GM12878 (cell line): Measurements from ENCODE around the gene SMPDL3A.

Experiments
- BHLHE40 ChIP-seq, 2 experiments: fragments of 450-650 bp in 1 of 2; IDR thresholded peaks; 2 replicates each; pipeline ENCODE4 v1.6.1; 2011 to 2017; ENCODE audit warnings: low read depth in 2 of 2, borderline replicate concordance in 1 of 2, improper control_type of control experiment in 1 of 2, low read length in 1 of 2, mild to moderate bottlenecking in 1 of 2
- CREM ChIP-seq: IDR thresholded peaks from 2 replicates; pipeline ENCODE4 v1.6.1; 2014; ENCODE audit warnings: antibody characterized with exemption, low read depth
- EP300 ChIP-seq, 2 experiments: fragments of 150-350 bp in 1 of 2; IDR thresholded peaks; 2 replicates each; pipeline ENCODE4 v1.6.1; 2011 to 2012; ENCODE audit warnings: low read depth in 2 of 2, low read length in 2 of 2, borderline replicate concordance in 1 of 2, improper control_type of control experiment in 1 of 2, inconsistent platforms in 1 of 2; ENCODE audit not compliant: control insufficient read depth in 1 of 2
- EZH2 ChIP-seq: IDR thresholded peaks from 2 replicates; pipeline ENCODE4 v1.6.1; 2012; ENCODE audit warnings: low read depth, mild to moderate bottlenecking, control low read depth, inconsistent platforms, low read length, borderline replicate concordance; ENCODE audit not compliant: control insufficient read depth
- JUNB ChIP-seq: IDR thresholded peaks from 2 replicates; pipeline ENCODE4 v1.6.1; 2016; ENCODE audit warnings: antibody characterized with exemption, mild to moderate bottlenecking
- MTA2 ChIP-seq: fragments of 450-650 bp; IDR thresholded peaks from 2 replicates; pipeline ENCODE4 v1.6.1; 2016; ENCODE audit warnings: low read depth, mild to moderate bottlenecking, moderate library complexity
- NR2C1 ChIP-seq: fragments of 450-650 bp; IDR thresholded peaks from 2 replicates; pipeline ENCODE4 v1.6.1; 2017; ENCODE audit warnings: antibody characterized with exemption, mild to moderate bottlenecking, moderate library complexity
- PKNOX1 ChIP-seq: fragments of 450-650 bp; IDR thresholded peaks from 2 replicates; pipeline ENCODE4 v1.6.1; 2016; ENCODE audit warnings: mild to moderate bottlenecking
- POU2F2 ChIP-seq: IDR thresholded peaks from 3 replicates; pipeline ENCODE4 v1.6.1; 2011; ENCODE audit warnings: low read depth, mild to moderate bottlenecking, low read length, borderline replicate concordance
- RAD21 ChIP-seq: IDR thresholded peaks from 2 replicates; pipeline ENCODE4 v1.6.1; 2011; ENCODE audit warnings: mild to moderate bottlenecking, low read depth, low read length, moderate library complexity; ENCODE audit not compliant: insufficient read depth
- RBBP5 ChIP-seq: fragments of 200-600 bp; sonication (generic); conservative IDR thresholded peaks from 2 replicates; pipeline ENCODE4 v1.6.1; 2016
- ZBTB33 ChIP-seq: fragments of 450-650 bp; IDR thresholded peaks from 2 replicates; pipeline ENCODE4 v1.6.1; 2017; ENCODE audit warnings: mild to moderate bottlenecking
- TF ChIP-seq, protein P1 (sequence below), 3 experiments: IDR thresholded peaks in 2 of 3; conservative IDR thresholded peaks in 1 of 3; 2 replicates each; pipeline ENCODE4 v1.5.1; 2011; ENCODE audit warnings: low read depth in 3 of 3, low read length in 3 of 3, mild to moderate bottlenecking in 3 of 3, control low read depth in 2 of 3, moderate library complexity in 2 of 3, inconsistent platforms in 1 of 3, mixed read lengths in 1 of 3; ENCODE audit not compliant: control insufficient read depth in 2 of 3, insufficient read depth in 1 of 3; ENCODE audit errors: extremely low read depth in 1 of 3

DNA sequence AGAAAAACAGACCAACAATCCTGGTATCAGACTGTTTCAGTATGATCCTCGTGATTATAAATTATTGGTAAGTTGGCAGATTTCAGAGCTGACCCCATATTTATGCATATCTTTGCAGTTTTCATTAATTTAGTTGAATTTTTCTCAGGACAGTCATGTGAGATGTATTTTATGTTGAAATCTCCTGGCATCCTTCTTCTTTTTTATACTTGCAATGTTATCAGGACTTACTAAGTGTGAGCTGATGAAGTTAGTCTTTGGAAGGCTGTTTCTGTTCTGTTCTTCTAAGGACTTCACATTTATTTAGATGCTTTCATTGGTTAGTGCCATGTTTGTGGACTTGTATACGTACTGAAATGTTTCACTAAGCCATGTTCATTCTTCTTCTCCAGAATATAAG is 17.2 kb downstream of the SMPDL3A start:
- TF ChIP-seq RBBP5 (no peak), RAD21 (no peak), BHLHE40 (IDR thresholded peaks at IDR 0.05; ENCODE audit: borderline replicate concordance in 1 of 2, low read depth in 2 of 2, low read length in 1 of 2) (no peak), EZH2 (no peak), CREM (no peak), POU2F2 (no peak), NR2C1 (no peak), PKNOX1 (no peak), MTA2 (no peak), EP300 (IDR thresholded peaks at IDR 0.05; ENCODE audit: borderline replicate concordance in 1 of 2, control insufficient read depth in 1 of 2, low read depth in 2 of 2, low read length in 2 of 2) (no peak), ZBTB33 (no peak), JUNB (no peak)
- TF ChIP-seq, protein P1, sequence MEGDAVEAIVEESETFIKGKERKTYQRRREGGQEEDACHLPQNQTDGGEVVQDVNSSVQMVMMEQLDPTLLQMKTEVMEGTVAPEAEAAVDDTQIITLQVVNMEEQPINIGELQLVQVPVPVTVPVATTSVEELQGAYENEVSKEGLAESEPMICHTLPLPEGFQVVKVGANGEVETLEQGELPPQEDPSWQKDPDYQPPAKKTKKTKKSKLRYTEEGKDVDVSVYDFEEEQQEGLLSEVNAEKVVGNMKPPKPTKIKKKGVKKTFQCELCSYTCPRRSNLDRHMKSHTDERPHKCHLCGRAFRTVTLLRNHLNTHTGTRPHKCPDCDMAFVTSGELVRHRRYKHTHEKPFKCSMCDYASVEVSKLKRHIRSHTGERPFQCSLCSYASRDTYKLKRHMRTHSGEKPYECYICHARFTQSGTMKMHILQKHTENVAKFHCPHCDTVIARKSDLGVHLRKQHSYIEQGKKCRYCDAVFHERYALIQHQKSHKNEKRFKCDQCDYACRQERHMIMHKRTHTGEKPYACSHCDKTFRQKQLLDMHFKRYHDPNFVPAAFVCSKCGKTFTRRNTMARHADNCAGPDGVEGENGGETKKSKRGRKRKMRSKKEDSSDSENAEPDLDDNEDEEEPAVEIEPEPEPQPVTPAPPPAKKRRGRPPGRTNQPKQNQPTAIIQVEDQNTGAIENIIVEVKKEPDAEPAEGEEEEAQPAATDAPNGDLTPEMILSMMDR (IDR thresholded peaks at IDR 0.05 in 2 of 3, conservative IDR thresholded peaks at IDR 0.05 in 1 of 3; ENCODE audit: control insufficient read depth in 2 of 3, extremely low read depth in 1 of 3, insufficient read depth in 1 of 3, low read depth in 3 of 3, low read length in 3 of 3): no peak
